Central memory CD4-positive, alpha-beta T cell (primary cell): ENCODE measurements around the gene PIEZO2.
"Not testable (repeated sequence)": the region's sequence is repeated elsewhere in the genome, so short reads cannot be mapped to it uniquely, and the experiment has no call there.

ENCODE experiments used
- DNase-seq: peaks from one replicate; pipeline ENCODE4 v3.0.0; 2022

The PIEZO2 gene

DNA sequence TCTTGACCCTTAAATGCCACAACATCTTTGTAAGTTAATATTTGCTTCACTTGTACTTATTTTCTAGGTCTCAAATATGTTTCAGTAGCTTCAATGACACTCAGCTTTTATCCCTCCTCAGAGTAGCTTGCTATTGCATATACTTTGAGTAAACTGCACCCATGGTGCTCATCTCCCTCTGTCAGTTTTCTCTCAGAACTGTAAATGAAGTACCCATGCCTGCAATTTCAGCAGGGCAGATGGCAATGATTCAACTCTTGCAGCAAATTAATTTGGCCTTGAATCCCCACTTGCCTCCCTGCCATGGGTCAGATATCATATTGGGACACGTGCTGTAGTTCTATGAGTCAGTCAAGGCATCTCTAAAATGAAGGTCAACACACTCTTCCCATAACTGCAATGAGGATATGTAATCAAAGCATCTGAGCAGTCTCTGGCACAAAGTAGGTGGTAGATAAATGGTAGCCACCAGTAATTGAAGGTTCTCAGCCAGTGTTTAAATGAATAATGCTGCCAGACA is 225.8 kb downstream of the PIEZO2 start:
- DNase-seq = no peak

DNA sequence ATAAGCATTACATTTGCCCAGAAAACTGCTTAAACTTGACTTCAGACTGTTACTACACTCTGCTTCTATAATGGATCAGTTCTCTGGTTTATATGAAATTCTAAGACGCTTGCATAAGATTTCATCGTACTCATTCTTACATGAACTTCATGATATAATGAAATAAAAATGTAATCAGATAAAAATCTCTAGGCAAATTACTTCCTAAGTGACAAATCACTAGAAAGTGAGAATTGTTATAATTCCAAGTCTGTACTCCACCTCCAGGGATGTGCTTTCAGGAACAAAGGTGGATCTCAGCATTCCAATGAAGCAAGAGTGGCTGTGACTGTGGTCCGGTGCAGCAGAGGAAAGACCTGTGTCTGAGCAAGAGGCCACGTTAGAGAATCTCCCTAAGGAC is 226.2 kb downstream of the PIEZO2 start:
- DNase-seq = no peak

DNA sequence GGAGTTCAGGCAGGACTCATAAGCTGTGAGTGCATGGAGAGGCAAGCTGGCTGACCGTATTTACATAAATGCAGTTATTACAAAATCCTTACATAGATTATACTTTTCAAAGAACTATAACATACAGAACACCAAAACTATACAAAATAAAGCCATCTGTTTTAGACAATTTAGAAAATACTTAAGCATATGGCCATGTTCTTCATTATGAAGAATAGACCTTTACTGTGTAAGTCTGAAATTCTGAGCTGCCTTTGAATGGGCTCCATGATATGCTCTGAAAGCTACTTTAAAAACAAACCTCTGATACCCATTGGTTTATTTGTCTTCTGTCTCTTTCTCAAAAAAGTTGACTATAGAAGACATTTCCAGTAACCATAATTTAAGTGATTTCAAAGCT is 226.7 kb downstream of the PIEZO2 start:
- DNase-seq = not testable (repeated sequence)

DNA sequence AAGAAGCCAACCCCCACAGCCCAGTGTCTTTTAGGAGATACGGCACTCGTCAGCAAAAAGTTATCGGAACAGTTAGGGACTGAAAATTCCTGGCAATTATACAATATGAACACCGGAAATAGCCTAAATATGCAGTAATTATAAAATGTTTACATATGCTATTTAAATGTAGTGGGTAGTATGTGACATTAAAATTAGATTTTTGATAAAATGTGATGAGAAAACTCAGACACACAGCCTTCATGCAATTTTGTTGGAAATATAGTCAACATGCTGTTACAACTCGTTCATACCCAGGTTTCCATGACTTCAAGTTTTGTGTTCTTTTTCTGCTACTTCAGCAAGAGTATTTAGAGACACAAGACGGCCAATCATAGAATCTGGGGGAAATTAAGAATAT is 229.1 kb downstream of the PIEZO2 start:
- not testable (repeated sequence) for DNase-seq

DNA sequence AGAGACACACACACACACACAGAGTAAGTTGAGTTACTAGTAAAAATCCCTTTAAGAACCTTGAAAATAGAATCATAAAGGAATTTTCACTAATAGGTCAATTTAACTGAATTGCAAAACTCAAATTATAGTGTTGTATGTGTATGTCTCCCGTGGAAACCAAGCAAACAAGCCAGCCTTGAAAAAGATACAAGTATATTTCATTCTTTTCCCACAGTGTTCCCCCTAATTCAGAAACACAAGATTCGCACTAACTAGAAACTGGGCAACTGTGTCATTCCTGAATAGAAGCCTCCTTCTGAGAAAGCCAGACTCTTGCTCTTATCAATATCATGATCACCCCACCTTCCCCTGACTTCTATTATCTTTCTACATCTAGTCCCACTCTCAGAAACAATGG is 229.5 kb downstream of the PIEZO2 start:
- no peak for DNase-seq

DNA sequence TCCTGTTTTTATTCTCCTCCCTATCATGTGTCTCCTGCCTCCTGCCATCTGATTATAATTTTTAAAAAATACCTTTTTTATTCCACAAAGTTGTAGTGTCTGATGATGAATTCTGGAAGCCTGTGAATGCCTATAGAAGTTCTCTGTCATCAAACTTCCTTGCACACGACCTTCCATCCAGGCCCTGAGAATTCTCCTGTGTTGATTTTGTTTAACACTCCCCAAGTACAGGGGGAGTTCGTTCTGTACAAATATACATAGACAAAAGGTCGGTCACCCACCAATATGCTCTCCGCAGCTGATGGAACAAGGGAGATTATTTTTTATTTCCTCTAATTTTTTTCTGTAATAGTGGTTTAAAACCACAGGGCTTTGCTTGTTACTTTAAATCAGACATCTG is 232.5 kb downstream of the PIEZO2 start:
- DNase-seq = no peak

DNA sequence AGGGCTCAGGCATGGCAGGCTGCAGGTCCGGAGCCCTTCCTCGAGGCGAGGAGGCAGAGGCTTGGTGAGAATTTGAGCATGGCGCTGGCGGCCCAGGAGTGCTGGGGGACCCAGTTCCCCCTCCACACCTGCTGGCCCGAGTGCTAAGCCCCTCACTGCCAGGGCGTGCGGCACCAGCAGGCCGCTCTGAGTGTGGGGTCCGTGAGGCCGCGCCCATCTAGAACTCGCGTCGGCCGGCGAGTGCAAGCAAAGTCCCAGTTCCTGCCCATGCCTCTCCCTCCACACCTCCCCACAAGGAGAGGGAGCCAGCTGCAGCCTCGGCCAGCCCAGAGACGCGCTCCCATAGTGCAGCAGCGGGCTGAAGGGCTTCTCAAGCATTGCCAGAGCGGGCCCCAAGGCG is 233.0 kb downstream of the PIEZO2 start:
- no peak for DNase-seq

DNA sequence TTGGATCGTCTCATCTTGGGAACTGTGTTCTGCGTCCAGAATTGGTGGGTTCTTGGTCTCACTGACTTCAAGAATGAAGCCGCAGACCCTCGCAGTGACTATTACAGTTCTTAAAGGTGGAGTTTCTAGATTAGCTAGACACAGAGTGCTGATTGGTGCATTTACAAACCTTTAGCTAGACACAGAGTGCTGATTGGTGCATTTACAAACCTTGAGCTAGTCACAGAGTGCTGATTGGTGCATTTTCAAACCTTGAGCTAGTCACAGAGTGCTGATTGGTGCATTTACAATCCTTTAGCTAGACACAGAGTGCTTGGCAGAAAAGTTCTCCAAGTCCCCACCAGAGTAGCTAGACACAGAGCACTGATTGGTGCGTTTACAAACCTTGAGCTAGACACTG is 233.6 kb downstream of the PIEZO2 start:
- DNase-seq = not testable (repeated sequence)

DNA sequence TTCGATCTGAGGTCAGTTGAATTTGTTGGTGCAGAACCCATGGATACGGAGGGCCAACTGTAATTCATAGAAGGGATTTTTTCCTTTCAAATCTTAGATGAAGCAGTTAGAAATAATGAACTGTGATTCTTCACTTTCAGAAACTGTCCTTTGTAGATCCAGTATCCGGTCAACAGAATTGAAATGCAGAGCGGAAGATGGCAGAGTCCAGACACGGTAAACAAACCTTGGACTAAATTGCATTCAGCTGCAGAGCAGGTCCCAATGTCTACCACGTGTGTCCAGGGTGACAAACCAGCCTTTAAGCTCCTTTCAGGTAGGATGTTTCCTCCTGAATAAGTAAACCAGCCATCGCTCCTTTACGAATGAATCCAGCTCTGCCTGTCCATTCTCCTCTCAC is 234.8 kb downstream of the PIEZO2 start:
- not testable (repeated sequence) for DNase-seq

DNA sequence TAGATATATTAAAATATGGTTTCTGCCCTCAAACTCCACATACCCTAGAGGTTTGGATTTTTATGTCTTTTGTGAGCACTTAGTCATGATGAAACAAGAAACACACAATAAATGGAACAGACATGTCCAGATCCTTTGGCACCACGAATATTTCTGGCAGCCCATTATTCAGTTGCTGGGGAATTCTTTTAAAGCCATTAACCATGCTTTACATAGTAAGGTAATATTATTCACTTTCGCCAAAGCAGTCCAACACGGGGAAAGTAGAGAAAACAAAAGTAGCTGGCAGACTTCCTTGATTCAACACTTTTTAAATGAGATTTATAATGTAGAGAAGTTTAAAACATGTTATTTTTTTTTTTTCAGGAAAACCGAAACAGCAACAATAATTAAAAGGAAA is 235.4 kb downstream of the PIEZO2 start:
- DNase-seq = no peak

DNA sequence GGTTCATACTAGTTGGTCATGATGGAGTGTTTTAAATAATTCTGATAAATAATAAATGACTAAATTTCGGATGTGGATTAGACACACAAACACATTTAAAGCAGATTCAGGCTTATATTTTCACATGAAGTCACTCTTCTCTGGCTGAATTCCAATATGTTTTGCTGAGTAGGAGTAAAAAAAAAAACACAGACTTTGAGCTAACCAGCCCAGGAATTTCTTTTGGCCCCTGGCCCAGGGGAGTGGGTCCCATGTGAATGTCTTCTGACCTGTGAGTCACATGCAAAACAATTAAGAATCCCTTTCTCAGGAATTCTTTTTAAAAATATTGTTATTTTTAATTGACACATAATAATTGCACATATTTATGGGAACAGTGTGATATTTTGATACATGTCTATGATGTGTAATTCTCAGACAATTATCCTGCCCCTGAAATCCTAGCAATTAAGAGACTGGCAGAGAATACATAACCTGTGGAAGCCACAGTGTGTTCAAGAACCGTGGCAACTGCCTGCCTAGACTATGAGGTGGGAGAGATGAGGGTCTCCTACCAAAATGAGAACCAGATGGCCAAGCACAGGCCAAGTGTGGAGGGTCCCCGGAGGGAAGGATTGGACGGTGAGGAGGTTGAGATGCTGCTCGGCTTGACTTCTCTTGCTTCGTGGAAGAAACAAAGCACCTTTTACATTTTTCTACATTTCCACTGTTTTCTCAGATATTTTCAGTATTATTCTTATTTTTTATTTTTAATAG is 236.4 kb downstream of the PIEZO2 start:
- no peak for DNase-seq

DNA sequence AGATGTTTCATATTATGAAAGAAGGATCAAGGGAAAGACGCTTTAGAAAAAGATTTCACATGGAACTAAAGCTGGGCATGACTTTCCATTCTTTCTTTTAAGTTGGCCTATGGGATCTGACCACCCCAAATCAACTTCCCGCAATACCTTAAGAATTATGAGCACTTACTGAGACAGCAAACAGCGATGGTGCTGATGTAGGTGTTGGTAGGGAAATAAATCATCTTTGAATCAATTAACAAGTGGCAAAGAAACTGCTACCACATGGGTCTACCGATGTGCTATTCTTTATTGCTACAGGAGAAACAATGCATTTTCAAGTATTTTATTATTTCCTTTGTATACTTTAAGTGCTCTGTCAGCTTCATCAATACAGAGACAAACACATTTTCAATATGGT is 239.6 kb downstream of the PIEZO2 start:
- no peak for DNase-seq

DNA sequence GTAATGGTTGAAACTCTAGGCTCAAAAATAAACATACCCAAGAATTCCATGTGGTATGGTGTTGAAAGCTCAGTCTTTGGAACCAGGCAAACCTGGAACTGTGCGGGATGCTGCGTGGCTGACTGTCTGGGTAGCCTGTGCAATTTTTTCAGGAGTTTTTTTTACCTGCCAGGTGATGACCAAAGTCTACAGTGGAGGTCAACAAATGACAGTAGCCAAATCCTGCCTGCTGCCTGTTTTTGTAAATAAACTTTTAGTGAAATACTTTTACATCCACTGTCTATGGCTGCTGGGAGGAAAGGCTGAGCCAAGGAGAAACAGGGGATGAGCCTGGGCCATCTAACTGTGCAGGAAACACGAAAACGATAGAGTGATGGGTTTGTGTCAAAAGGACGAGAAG is 240.6 kb downstream of the PIEZO2 start:
- DNase-seq = no peak

DNA sequence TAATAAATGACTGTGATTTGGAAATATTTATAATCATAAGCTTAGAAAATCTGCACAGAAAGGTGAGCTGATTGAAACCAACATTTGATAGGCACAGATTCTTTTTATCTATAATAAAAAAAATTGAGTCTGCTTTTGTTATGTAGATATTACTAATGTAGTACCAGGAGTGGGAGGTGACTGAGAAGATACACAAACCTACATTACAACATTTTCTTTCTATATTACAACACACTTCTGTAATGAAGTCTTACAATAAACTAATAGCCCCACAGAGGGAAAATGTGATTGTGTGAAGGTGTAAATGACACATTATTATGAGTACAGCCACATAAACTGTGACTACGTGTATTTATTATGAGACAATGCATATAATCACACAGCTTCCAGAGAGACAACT is 241.6 kb downstream of the PIEZO2 start:
- DNase-seq = no peak

DNA sequence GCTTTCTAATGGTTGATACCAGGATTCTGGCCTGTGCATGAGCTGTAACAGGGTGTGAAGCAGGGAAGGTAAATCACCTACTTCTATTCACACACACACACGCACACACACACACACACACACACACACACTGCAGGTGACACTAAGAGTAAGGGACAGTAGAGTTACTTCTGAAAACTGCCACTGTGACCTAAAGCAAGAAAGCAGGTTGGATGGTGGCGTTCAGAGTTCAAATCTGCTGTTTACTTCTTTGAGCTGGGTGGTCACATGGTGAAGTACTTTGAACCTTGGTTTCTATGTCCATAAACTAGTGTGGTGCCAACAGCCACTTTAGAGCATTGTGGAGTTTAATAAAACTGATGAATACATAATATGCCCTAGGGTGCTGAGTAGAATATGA is 248.0 kb downstream of the PIEZO2 start:
- no peak for DNase-seq

DNA sequence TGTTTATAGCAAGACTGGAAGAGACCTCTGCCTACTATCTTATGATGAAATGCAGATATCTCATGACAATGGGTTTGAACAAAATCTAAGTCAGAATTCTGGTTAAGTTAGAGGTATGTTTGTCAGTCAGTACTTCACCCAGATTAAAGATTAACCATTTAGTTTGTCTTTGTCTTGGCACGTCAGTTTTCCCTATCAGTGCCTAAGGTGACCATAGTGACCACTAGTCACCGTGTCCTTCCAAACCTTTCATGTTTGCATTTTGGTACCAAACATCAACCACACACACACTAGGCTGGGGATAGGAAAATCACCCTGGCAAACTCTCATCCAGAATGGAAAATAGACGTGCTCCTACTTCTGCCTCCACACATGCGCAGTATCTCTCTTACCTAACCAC is 248.9 kb downstream of the PIEZO2 start:
- DNase-seq = no peak

DNA sequence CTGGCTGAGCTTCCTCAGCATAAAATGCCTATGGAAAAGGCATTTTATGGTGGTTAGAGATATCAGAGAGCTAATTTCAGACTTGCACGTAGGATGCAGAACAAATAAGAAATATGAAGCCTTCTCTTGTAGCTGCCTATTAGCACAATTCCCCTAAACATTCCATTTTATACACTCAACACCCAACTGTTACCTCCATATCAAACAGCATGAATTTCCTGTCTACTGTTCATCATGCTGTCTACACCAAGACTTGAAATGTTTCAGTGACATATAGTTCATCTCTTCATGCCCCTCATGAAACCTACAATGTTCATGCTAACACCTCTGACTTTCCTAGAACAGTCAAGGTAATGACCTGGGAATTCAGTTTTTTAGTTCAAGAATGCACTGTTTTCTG is 249.9 kb downstream of the PIEZO2 start:
- no peak for DNase-seq

DNA sequence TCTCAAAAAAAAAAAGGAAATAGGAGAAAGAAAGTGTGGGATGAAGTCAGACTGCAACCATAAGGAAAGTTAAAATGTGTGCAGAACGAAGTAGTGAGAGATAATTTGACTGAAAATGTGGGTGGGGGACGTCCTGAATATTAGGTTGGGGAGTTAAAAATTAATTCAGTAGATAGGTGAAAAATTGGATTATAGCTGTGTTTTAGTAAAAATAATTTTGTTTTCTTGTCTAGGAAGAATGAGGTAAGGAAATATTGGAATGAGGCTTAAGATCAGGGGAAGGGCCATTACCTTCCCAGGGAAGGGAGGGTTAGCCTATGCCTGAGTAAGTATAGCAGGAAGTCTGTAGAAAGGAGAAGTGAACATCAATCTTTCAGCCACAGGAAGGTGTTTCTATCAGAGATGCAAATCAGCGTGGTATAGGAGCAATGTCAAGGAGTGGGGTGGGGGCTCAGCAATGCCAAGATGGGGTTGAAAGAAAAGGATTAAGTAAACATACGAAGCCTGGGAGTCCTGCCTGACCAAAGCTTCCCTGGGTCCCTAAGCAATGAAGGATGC is 250.9 kb downstream of the PIEZO2 start:
- no peak for DNase-seq

DNA sequence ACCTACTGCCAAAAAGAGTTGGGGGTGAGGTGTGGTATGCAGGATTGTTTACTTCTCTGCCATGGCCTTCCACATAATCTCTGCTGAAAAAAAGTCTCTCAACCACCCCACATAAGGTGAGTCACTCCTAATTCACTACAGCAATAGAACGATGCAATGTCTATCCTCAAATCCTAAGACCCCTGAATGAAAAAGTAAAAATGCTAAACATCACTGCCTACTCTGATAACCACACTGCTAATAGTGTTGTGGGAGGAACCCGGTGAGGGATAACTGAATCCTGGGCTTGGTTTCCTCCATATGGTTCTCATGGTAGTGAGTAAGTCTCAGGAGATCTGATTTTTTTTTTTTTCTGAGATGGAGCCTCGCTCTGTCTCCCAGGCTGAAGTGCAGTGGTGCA is 252.5 kb downstream of the PIEZO2 start:
- no peak for DNase-seq

DNA sequence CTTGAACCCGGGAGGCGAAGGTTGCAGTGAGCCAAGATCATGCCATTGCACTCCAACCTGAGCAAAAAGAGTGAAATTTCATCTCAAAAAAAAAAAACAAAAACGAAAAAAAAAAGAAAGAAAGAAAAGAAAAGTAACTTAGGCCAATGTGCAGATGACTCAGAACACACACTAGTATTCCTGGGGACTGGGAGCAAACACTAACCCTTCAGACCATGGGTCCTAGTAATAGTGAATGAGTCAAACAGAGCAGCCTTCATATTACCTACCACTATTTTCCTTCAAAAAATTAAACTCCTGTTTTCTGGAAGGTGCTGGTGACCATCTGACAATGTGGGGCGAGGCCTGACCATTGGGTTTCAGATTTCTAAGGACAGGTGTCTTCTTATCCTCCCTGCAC is 253.4 kb downstream of the PIEZO2 start:
- DNase-seq = no peak

DNA sequence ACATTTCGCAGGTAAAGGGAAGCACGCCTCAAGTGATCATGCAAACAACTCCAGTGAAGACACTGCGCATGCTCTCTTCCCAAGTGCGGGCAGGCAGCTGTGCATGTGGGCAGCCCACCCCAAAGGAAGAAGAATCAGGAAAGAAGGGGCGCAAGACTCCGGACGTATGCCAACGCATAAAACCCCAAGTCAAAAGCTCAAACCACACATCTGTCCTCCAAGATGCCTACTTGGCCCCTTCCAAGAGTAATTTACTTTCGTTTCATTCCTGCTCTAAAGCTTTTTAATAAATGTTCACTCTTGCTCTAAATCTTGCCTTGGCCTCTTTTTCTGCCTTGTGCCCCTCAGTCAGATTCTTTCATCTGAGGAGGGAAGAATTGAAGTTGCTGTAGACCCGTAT is 254.9 kb downstream of the PIEZO2 start:
- no peak for DNase-seq

DNA sequence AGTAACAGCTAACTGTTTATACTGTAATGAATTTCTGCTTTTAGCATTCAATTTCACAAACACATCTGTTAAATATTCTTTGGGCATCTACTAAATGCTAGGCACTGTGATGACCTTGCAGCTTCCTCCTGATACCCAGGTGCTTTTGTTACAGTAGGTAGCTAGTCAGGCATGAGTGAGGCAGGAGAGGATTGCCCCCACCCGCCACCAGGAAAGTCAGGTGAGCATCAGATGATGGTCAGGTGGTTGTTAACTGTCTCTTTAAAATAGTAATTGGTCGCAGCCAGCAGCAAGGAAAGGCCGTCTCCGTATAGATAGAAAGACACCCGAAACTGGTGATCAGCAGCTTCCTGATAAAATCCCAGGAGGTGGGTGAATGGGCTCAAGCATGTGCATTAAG is 255.6 kb downstream of the PIEZO2 start:
- no peak for DNase-seq

DNA sequence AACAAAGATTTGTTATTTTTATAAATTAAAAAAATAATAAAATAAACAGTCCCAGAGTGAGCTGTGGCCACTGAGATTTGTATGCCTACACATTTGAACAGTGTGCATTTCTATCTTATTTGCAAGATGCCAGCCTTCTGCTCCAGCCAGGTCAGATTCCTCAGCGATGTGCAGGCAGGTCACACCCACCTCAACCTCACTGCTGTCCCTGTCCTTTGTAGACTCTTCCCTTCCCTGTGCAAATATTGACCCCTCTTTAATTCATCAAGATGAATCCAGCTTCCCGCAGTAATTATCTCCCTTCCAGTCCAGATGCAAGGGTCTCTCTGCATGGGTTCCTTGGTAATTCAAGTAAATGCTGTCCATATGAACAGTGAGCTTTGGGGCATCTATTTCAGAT is 256.2 kb downstream of the PIEZO2 start:
- DNase-seq = no peak

DNA sequence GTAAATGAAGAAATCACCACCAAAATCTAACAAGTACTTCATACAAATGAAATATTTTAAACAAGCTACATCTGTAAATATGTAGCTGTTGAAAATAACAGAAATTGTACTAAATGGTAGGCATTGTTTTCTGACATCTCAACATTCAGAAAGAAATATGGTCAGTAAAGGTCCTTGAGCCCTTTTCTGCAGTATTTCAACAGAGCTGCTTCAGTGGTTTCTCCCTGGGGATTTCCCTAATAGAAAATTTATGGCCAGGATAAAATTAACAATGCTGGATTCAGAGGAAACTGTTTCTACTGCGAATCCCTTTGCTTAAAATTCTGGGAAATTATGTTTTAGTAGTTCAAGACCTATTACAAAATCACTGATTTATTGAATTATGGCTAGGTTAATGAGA is 256.6 kb downstream of the PIEZO2 start:
- DNase-seq = no peak

DNA sequence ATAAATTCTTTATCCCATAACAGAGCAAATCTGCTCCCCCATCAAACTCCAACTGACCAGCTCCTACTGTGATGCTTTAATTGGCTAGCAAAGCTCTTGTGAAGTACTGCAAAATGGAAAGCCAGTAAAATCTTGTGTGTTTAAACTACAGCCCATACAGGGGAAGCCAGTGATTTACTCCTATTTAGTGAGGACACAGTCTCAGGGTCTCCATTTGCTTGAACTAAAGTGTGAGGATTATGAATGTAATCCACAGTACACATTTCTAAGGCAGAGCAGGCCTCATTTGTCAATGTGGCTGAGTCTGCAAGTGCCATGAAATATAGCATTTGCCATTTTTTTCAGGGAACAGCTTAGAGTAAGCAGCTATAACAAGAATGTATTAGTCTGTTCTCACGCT is 259.3 kb downstream of the PIEZO2 start:
- DNase-seq = no peak
